ENCODE data around the gene CKAP2L. TPM values are rescaled to one million over a fixed set of nuclear protein-coding genes. Genes with fewer than 3 reads are reported as not detected.

Gene CKAP2L
- total and polyA plus RNA-seq, 10 of the 15 experiments (the other 5 are each of a cell fraction or from before 2014, with no cell fraction given) = 10.5 to 37.4 (median 20.2) TPM

DNA sequence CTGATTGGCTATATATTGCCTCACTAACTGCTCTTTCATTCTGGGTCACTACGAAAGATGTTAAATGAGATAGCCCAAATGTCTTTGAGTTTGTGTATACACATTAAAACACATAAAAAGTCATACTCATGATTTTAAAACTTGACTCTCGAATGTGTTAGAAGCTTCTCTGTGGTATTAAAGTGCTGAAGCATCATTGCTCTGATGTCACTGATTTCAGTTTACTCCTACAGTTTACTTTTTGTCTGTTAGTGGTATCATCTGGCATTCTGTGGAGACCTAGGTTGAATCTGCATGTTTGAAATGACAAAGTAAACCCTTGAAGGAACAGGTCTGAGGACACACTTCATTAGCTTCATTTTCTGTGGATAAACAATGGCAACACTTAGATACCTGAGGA is 32.9 kb downstream of the CKAP2L start:
- FAIRE-seq = no peak

DNA sequence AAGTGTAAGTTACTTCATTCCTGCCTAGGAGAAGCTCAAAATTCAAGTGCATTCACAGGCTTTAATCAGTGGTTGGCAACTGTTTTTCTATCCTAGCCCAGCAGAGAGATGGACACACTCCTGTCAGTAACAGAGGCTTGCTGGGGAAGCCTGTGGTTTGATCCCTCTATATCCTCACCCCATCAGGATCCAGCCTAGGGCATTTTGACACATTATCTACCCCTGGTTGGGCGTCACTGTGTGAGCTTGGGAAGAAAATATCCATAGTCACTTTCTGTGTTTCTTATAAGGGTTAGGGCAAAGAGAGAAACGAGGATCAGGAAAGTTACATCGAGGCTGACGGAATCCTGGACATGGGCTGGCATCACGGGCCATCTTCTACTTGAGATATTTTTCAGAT is 33.6 kb downstream of the CKAP2L start:
- 59% methylated on average over 5 of the region's 5 CpGs for WGBS (ENCODE audit: insufficient coverage, insufficient replicate concordance, low lambda C conversion rate, missing lambda C conversion rate)
- H3K27ac ChIP-seq (ENCODE audit: control insufficient read depth, insufficient read depth) = no peak overlapping the region
- H3K4me3 ChIP-seq = no peak overlapping the region
- no TSS peak for BruUV-seq (replicated peaks)
- SMC1A ChIA-PET (ENCODE audit: uncharacterized antibody, unreplicated experiment) = interaction anchor here (0.7 to 10.9 kb wide), 9 partner anchors 8 to 211 kb away, joined by 3 to 455 read pairs (median 6); no protein-coding TSS in a partner anchor
- DNase-seq (ENCODE audit: low read depth, low spot score) (no peak), FAIRE-seq (no peak), ATAC-seq (no peak)
- no peaks in the 10 kb centered on the region for H3K9me3 ChIP-seq (replicated peaks; ENCODE audit: control insufficient read depth, insufficient read depth, low read length)
- intact Hi-C loops (cut with micrococcal nuclease; ENCODE audit: unreplicated experiment) = no loop called here
- CTCF ChIA-PET = interaction anchor here (0.6 to 12.8 kb wide), 8 partner anchors 19 to 211 kb away, joined by 3 to 671 read pairs (median 56); no protein-coding TSS in a partner anchor
- no peaks in the 10 kb centered on the region for H3K27me3 ChIP-seq (replicated peaks in 1 of 2; ENCODE audit: control insufficient read depth in 2 of 2, insufficient read depth in 2 of 2, low read length in 1 of 2)
- no peaks in the 10 kb centered on the region for H3K79me2 ChIP-seq (ENCODE audit: control insufficient read depth, insufficient read depth, low read length)
- no peak overlapping the region for H3K4me2 ChIP-seq (ENCODE audit: control insufficient read depth, insufficient read depth)
- H3K4me1 ChIP-seq (ENCODE audit: control insufficient read depth, insufficient read depth, low read length) = peaks cover 12% of the 10 kb centered on the region
- H2AFZ ChIP-seq (ENCODE audit: control insufficient read depth, low read depth, low read length) = no peak overlapping the region
- no peaks in the 10 kb centered on the region for H4K20me1 ChIP-seq (ENCODE audit: control insufficient read depth, insufficient read depth)
- no peaks in the 10 kb centered on the region; a peak in 1 of 4 replicates for H3K36me3 ChIP-seq (ENCODE audit: control insufficient read depth in 2 of 2, insufficient read depth in 2 of 2, low read length in 1 of 2)
- RAD21 ChIA-PET (ENCODE audit: unreplicated experiment) = interaction anchor here (1.6 to 10.7 kb wide), 5 partner anchors 38 to 211 kb away, joined by 6 to 494 read pairs (median 117); no protein-coding TSS in a partner anchor
- POLR2A ChIA-PET = interaction anchor here (0.6 to 1.0 kb wide), 2 partner anchors 86 to 99 kb away, joined by 3 read pairs; no protein-coding TSS in a partner anchor
- H3K9ac ChIP-seq (ENCODE audit: control insufficient read depth, insufficient read depth, low read length) = no peak overlapping the region
- in situ Hi-C loops (cut with MboI) = no loop called here
- TF ChIP-seq, protein P1, sequence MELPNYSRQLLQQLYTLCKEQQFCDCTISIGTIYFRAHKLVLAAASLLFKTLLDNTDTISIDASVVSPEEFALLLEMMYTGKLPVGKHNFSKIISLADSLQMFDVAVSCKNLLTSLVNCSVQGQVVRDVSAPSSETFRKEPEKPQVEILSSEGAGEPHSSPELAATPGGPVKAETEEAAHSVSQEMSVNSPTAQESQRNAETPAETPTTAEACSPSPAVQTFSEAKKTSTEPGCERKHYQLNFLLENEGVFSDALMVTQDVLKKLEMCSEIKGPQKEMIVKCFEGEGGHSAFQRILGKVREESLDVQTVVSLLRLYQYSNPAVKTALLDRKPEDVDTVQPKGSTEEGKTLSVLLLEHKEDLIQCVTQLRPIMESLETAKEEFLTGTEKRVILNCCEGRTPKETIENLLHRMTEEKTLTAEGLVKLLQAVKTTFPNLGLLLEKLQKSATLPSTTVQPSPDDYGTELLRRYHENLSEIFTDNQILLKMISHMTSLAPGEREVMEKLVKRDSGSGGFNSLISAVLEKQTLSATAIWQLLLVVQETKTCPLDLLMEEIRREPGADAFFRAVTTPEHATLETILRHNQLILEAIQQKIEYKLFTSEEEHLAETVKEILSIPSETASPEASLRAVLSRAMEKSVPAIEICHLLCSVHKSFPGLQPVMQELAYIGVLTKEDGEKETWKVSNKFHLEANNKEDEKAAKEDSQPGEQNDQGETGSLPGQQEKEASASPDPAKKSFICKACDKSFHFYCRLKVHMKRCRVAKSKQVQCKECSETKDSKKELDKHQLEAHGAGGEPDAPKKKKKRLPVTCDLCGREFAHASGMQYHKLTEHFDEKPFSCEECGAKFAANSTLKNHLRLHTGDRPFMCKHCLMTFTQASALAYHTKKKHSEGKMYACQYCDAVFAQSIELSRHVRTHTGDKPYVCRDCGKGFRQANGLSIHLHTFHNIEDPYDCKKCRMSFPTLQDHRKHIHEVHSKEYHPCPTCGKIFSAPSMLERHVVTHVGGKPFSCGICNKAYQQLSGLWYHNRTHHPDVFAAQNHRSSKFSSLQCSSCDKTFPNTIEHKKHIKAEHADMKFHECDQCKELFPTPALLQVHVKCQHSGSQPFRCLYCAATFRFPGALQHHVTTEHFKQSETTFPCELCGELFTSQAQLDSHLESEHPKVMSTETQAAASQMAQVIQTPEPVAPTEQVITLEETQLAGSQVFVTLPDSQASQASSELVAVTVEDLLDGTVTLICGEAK (IDR thresholded peaks at IDR 0.05; ENCODE audit: borderline replicate concordance) = no peak
- TF ChIP-seq RUNX3 (IDR thresholded peaks at IDR 0.05; ENCODE audit: low read length) (no peak), SREBF2 (IDR thresholded peaks at IDR 0.05; ENCODE audit: low read length) (no peak), POLR2AphosphoS2 (IDR thresholded peaks at IDR 0.05; ENCODE audit: low read depth, low read length) (no peak), KLF5 (IDR thresholded peaks at IDR 0.05; ENCODE audit: partially characterized antibody) (no peak), SP1 (IDR thresholded peaks at IDR 0.05; ENCODE audit: low read depth, low read length) (no peak), TARDBP (IDR thresholded peaks at IDR 0.05; ENCODE audit: borderline replicate concordance) (no peak)
- TF ChIP-seq, protein P2, sequence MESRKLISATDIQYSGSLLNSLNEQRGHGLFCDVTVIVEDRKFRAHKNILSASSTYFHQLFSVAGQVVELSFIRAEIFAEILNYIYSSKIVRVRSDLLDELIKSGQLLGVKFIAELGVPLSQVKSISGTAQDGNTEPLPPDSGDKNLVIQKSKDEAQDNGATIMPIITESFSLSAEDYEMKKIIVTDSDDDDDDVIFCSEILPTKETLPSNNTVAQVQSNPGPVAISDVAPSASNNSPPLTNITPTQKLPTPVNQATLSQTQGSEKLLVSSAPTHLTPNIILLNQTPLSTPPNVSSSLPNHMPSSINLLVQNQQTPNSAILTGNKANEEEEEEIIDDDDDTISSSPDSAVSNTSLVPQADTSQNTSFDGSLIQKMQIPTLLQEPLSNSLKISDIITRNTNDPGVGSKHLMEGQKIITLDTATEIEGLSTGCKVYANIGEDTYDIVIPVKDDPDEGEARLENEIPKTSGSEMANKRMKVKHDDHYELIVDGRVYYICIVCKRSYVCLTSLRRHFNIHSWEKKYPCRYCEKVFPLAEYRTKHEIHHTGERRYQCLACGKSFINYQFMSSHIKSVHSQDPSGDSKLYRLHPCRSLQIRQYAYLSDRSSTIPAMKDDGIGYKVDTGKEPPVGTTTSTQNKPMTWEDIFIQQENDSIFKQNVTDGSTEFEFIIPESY (IDR thresholded peaks at IDR 0.05) = no peak

More for the DNA sequence above, 32.9 kb downstream of the CKAP2L start:
- no TSS peak for BruUV-seq (replicated peaks)
- POLR2A ChIA-PET = interaction anchor here (0.6 kb wide), 1 partner anchor 87 kb away, joined by 3 read pairs; no protein-coding TSS in a partner anchor
- H3K4me2 ChIP-seq (ENCODE audit: control insufficient read depth, insufficient read depth) = no peak overlapping the region
- H3K79me2 ChIP-seq (ENCODE audit: control insufficient read depth, insufficient read depth, low read length) = no peaks in the 10 kb centered on the region
- no peak overlapping the region for H3K9ac ChIP-seq (ENCODE audit: control insufficient read depth, insufficient read depth, low read length)
- in situ Hi-C loops (cut with MboI) (no loop called here), intact Hi-C loops (cut with micrococcal nuclease; ENCODE audit: unreplicated experiment) (no loop called here)
- H3K27me3 ChIP-seq (replicated peaks in 1 of 2; ENCODE audit: control insufficient read depth in 2 of 2, insufficient read depth in 2 of 2, low read length in 1 of 2) = no peaks in the 10 kb centered on the region
- RAD21 ChIA-PET (ENCODE audit: unreplicated experiment) = interaction anchor here (2.2 to 8.7 kb wide), 3 partner anchors 130 to 210 kb away, joined by 7 to 132 read pairs (median 117); no protein-coding TSS in a partner anchor
- WGBS (ENCODE audit: insufficient coverage, insufficient replicate concordance, low lambda C conversion rate, missing lambda C conversion rate) = 48% methylated on average over 2 of the region's 2 CpGs
- H3K4me3 ChIP-seq = no peak overlapping the region
- ATAC-seq (no peak), DNase-seq (ENCODE audit: low read depth, low spot score) (no peak)
- H3K36me3 ChIP-seq (ENCODE audit: control insufficient read depth in 2 of 2, insufficient read depth in 2 of 2, low read length in 1 of 2) = no peaks in the 10 kb centered on the region; a peak in 1 of 4 replicates
- no peak for TF ChIP-seq ZNF384 (IDR thresholded peaks at IDR 0.05; ENCODE audit: borderline replicate concordance, low read depth, low read length)
- TF ChIP-seq PML (IDR thresholded peaks at IDR 0.05; ENCODE audit: low read length) = no peak
- H3K27ac ChIP-seq (ENCODE audit: control insufficient read depth, insufficient read depth) = no peak overlapping the region
- no peaks in the 10 kb centered on the region for H4K20me1 ChIP-seq (ENCODE audit: control insufficient read depth, insufficient read depth)
- SMC1A ChIA-PET (ENCODE audit: uncharacterized antibody, unreplicated experiment) = interaction anchor here (1.7 kb wide), 3 partner anchors 107 to 211 kb away, joined by 4 to 6 read pairs (median 6); no protein-coding TSS in a partner anchor
- peaks cover 5% of the 10 kb centered on the region for H3K4me1 ChIP-seq (ENCODE audit: control insufficient read depth, insufficient read depth, low read length)
- no peaks in the 10 kb centered on the region for H3K9me3 ChIP-seq (replicated peaks; ENCODE audit: control insufficient read depth, insufficient read depth, low read length)
- CTCF ChIA-PET = interaction anchor here (0.7 to 12.8 kb wide), 5 partner anchors 101 to 255 kb away, joined by 3 to 671 read pairs (median 106); no protein-coding TSS in a partner anchor
- H2AFZ ChIP-seq (ENCODE audit: control insufficient read depth, low read depth, low read length) = no peak overlapping the region
